Activated CD8-positive, alpha-beta memory T cell treated with anti-CD3 and anti-CD28 coated beads, Interleukin-2, amount 50 U/mL, for 48 hours (primary cell): Measurements from ENCODE around the gene CBR4.
A peak's percentile ranks its signal among the peaks of the same experiment; 100 is the strongest.

ENCODE experiments used
- DNase-seq: peaks from one replicate; pipeline ENCODE4 v3.0.0-alpha.2; 2020

The CBR4 gene

DNA sequence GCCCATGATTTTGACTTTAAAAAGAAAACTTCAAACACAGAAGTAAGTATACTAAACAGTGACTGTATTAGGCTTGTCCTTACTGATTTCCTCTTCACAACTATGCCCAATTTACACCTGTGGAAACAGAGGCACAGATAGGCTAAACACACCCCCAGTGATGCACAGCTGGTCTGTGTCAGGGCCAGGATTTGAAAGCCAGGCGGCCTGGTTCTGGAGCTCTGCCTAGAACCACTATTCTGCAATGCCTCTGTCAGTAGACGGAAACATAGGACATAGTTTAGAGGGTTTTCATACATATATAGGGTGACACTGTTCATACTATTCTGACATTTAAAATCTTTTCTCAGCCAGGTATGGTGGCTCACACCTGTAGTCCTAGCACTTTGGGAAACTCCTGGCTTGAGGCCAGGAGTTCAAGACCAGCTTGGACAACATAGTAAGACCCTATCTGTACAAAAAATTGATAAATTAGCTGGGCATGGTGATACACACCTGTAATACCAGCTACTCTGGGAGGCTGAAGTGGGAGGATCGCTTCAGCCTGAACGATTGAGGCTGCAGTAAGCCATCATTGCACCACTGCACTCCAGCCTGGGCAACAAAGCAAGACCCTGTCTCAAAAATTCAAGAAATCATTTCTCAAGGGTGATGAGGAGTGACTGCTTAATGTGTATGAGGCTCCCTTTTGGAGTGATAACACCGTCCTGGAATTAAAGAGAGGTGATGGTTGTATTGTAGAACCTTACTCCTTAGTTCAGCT is 23.0 kb upstream of the CBR4 start:
- DNase-seq, result no peak

DNA sequence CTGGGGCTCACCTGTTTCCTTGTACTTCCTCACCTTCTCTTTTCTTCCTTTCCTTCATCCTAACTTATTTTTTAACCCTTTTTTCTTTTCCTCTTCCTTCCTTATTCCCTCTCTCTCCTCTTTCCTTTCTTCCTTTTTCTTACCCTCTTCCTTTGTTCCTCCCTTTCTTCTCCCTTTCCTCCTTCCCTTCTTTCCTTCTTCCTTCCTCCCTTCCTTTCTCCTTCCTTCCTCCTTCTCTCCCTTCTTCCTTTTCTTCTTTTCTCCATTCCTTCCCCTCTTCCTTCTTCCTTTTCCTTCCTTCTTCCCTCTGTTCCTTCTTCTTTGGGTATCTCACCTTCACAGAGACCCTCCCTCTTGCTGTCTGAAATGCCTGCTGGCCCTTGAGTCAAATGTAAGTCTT is 22.1 kb upstream of the CBR4 start:
- DNase-seq, result no peak

DNA sequence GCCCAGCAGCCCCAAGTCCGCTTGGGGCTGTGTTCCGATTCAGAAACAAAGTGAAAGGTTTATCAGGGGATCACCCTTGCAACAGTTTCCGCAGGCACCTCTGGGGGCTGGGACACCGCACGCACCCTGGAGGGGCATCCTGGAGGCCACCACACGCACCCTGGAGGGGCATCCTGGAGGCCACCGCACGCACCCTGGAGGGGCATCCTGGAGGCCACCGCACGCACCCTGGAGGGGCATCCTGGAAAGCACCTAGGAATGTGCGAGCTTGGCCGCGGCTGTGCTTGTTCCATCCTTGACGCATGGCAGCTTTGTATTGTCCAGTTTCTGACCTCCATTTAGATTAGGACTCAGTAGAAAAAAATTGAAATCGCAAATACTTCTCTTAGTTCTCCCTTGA is 21.3 kb upstream of the CBR4 start:
- no peak for DNase-seq

DNA sequence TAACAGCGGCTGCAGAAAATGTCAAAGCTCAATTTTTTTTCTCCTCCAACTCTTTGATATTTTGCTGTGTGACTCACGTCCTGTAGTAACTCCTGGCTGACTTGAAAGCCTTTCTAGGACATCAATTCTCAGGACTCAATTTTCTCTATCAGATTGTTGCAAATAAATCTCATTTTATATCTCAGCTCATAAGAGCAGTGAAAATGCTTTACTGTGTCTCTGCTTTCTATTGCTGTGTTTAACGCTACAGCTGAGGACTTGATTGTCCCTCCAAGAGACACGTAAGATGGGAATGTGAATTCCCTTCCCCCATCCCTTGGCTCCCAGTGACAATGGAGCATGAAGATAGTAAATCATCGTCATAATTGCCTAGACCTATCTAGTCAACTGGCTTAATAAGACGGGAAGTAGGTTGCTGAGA is 20.5 kb upstream of the CBR4 start:
- DNase-seq, result no peak

DNA sequence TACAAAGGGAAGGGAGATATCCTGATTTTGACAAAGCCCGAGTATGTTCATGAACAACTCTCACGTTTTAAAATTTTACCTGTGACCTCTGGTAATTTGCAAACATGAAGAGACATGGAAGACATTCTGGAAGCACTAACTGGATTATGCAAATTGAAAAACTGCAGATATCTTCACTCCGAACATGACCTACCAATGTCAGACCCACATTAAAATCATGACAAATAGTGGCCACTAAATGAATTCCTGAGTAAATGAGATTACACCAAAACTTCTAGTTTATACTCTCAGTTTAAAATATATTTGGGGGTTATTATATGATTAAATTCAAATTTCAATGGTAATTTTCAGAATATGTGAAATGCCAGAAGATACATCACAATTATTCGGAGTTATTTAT is 19.9 kb upstream of the CBR4 start:
- DNase-seq, result no peak

DNA sequence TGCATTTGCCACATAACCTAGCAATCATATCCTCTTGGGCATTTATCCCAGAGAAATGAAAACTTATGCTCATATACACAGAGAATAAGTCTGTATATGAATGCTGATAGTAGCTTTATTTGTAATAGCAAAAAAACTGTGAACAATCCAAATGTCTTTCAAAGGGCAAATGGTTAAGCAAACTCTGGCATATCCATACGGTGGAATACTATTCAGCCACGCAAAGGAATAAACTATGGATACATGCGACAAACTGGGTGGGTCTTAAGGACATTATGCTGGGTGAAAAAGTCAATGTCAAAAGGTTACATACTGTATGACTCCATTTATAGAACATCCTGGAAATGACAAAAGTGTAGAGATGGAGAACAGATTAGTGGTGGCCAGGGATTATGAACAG is 17.6 kb upstream of the CBR4 start:
- no peak for DNase-seq

DNA sequence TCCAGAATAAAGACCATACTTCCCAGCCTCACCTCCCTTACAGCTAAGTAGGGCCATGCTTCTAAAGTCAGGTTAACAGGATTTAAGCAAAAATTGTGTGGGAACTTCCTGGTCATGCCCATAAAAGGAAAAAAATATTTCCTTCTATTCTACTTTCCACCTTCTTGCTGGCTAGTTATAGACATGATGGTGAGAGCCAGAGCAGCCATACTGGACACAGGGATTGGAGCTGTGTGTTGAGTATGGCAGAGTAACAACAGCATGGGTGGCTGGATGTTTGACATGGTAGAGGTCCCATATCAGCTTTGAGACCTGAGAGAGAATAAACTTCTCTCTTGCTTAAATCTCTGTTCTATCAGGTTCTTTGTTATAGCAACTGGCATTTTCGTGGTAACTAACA is 15.1 kb upstream of the CBR4 start:
- DNase-seq, result no peak

DNA sequence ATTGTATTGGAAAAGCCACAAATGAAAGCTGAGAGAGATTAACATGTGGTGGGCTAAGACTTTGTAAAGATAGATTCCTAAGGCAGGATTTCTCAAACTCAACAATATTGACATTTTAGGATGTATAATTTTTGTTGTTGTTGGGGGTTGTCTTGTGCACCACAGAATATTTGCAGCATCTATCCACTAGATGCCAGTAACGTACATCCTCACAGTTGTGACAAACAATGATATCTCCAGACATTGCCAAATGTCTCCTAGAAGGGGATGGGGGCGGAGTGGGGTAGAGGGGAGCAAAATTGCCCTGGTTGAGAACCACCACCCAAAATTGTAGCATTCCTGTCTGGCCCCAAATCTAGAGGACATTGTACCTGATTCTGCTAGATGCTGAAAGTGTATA is 14.7 kb upstream of the CBR4 start:
- DNase-seq, result no peak

DNA sequence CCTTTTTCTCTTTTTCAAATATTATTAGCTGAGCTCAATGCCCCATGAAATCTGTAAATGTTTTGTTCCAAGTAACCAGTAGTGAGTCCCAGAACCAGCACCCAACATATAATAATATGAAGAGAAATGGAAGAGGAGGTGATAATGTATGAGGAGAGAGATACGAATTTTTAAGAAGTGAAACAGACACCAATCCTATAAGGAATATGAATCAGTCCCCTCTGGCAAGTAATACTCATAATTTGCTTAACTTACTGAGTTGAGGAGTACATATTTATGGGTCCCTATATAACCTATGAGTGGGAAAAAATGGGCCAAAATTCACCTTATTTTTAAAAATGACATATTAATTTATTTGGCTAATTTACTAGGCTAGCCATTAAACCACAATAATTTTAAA is 8.4 kb upstream of the CBR4 start:
- no peak for DNase-seq

DNA sequence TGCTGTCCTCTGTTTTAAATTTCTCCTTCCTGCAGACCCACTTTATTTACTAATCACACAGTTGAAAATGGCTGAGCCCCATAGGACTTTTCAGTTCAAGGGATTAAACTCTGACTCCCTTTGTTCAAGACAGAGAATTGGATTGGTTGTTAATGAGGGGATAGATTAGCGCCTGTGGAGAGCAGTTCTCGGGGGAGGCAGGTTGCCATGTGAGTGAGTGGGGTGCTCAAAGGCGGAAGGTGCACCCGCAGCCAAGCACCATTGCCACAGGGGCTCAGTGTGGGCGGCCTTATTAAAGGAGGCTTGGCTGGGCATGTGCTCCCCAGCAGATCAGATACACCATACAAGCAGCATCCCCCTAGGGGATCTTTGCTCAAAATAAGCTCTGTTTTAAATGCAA is 7.9 kb upstream of the CBR4 start:
- DNase-seq, result no peak

DNA sequence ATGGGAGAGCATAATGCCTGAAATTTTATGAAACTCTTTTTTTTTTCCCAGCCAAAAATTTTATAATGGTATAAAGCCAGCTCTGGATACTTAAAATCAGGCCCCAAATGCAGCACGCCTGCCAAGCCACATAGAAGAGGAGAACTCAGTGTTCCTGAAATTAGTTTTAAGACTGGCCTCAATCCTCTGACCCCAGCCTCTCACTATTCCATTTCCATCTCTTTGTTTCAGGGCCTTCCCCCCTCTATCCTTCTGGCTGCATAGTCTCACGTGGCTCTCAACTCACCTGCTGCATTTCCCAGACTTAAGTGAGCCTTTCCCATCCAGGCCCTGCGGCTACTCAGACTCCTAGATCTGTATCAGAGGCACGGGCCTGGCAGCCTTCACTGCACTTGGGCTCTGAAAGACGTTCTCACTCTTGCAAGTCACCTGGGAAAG is 5.2 kb upstream of the CBR4 start:
- DNase-seq, result no peak

DNA sequence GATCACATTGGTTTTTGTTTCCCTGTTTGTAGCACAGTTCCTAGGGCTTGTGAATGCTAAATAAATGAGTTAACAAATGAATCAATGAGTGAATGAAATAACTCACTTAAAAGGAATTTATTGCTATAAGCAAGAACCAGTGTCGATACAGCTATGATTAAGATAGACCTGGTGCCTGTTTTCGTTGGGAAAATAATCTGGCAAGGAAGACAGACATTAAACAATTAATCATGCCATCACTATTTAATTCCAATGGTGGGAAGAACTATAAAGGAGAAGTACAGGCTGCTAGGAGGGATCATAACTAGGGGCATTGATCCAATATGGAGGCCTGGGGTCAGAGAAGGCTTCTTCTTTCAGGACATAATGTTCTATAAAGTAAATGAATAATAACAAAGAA is 4.5 kb upstream of the CBR4 start:
- DNase-seq, result no peak

DNA sequence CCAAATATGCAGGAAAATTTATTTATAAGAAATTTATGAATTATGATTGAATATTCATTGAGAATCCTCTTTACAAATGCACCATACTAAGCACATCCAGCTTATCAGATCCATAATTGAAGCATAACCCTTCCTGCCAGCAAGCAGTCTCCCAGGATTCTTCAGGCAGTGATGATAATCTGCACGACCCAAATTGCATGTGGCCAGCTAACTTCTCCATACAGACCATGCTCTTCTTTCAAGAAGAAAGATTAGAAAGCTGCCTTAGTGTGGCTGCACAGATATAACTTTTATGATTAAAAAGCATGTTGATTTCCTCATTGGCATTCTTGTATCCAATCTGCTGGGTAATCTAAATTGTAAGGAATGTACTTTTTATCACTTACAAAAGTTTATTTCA is 3.3 kb upstream of the CBR4 start:
- DNase-seq, result no peak

DNA sequence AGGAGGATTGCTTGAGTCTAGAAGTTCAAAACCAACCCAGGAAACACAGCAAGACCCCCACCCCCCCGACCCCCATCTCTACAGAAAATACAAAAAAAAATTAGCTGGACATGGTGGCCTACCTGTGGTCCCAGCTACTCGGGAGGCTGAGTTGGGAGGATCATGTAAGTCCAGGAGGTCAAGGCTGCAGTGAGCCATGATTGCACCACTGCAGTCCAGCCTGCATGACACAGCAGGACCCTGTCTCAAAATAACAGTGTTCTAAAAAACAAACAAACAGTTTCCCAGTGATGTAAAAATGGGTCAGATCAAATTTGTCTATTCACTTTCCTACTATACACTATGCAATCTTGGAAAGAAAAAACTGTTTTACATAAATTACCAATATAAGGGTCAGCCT is 2.0 kb upstream of the CBR4 start:
- no peak for DNase-seq

DNA sequence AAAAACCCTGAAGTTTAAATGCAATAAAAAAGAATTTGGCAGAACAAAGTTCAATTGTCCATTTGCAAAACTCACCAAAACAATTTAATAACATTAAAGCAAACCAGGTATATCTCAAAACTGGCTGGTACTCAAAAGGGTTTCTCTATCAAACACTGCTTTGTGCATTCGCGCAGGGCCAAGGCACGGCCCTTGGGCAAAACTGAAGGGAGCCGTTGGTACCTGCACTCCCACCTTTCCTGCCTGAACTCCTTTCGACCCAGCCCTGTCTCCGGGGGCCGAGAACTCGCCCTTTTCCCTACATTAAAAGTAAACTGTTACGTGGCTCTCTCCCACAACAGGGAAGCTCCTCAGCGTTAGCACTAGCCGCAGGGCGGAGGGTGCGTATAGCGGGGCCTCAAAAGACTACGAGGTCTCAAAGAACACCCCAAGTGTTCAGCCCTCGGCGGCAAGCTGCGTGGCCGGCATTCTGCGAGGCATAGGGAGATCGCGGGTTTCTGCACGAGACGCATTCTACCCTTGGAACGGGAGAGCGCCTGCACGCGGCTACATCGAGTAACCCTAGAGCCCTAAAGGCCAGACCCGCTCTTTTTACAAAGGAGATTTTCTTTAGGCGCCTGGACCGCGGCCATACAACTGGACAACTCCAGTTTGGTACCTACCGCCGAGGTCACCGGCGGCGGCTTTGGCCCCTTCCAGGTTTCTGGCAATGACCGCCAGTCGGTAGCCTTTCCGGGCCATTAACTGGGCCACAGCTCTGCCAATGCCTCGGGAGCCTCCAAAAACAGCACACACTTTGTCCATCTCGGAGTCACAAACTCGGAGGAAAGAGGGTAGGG is 550 bp downstream of the CBR4 start:
- DNase-seq, result peak; percentile 81

DNA sequence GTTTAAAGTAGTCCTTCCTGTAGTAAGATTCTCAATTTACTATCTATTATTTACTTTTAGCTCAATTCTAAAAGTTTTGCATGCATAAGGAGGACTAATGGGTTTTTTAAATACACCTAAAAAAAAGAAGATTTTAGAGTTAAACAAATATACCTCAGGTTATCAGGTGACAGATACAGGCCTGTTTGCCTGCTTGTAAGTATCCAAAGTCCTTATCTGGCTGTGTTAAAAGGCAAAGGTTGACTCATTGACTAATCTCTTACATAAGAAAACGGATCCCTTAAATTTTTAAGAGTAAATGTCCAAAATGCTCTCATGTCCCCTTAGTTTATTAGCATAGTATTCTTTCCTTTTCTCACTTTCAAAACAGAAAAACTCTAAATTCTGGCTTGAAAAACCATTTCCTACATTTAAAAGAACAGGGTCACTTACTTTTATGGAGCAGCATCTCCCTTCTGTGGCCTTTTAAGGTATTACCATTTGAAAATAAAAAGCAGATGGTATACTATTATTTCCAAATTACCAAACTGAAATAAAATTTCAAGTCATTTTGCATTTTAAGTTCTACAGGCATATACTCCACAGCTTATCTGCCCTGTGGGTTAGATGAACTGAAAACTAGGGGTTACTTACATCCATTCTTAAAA is 4.5 kb downstream of the CBR4 start:
- DNase-seq, result no peak

DNA sequence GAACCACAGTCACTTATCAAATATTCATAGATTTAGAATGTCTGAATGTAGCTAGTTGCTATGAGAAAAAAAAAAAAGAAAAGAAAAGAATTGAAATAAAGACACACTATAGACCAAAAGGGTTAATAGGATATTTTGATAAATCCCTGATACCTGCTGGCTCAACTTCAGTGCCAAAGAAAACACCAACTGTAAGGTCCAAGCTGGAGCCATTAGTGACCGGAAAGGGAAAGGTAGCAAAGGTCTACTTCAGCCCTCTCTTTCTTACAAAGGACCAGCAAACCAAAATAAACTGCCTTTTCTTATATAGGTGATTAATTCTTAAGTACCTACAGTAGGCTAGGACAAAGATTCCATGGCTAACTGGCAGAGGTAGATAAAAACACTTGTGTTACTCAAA is 9.7 kb downstream of the CBR4 start:
- DNase-seq, result no peak

DNA sequence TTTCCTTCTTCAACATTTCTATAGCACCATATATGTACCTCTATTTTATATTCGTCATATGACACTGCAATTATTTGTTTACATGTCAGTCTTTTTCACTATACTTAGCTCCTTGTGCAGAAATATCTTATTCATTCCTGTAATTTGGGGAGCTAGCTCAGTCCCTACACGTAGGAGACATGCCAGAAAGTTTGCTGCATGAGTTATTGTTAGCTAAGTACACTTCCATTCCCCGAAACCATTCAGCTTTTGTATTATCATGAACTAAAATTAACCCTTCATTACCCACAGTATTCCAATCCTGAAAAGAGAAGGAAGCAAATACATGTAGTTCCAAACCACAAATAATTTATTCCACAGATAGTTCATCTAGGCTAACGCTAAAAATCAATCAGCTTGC is 10.2 kb downstream of the CBR4 start:
- DNase-seq, result no peak

DNA sequence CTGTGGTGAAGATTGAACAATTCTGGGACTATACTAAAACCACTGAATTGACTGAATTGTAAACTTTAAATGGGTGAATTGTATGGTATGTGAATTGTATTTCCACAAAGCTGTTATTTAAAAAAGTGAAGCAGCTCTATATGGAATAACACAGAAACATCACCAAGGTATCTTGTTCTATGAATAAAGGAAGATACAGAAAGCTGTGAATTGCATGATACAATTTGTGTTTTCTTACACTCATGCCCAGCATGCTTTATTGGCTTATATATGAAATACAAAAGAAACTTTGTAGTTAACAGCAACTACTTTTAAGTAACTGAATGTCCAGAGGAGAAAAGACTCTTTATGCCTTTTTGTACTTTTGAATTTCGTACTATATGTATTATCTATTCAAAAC is 11.5 kb downstream of the CBR4 start:
- DNase-seq, result no peak

DNA sequence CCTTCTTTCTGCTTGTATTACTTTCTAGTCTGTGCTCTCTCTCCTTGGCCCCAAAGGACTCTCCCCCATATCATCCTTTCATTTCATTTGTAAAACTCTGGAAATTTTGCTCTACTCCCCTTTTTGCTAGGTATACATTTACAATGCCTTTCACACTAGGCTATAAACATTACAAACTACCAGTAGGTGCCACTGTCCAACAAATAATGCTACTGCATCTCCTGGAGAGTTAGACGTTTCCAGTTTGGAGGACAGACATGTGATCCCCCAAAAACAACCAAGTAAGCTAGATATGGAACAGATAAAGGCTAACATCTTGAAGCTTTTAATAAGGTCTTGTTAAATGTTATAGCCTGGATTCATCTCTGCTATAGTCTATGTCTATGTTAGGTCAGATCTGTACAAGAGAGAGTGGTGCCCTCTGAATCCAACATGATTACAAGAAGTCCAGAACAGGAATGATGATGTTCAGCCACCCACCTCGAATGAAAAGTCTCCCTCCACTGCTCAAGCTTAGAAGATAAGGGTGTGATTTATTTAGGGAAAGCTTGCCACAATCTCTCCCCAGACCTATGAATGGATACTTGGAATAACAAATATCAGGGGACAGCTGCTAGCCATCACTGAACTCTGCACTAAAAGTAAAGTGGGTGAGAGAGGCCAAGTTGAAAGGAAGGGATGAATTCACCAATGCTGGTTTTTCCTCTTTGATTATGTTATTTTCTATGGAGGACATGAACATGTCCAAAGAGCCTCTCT is 14.3 kb downstream of the CBR4 start:
- DNase-seq, result no peak

DNA sequence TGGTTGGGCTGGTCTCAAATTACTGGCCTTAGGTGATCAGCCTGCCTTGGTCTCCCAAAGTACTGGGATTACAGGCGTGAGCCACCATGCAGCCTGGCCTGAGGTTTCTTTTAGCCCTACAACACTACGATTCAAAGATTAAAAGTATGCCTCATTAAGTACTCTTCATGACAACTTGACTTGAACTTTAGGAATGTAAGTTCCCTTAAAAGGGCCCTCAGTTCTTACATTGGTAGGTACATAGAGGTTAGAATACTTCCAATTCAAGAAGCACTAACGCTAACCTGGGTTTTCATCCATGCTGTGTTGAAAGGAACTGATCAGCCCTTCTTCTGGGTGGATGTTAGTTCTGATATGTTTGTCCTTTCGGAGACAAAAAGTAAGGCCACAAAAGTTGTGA is 15.1 kb downstream of the CBR4 start:
- DNase-seq, result no peak

DNA sequence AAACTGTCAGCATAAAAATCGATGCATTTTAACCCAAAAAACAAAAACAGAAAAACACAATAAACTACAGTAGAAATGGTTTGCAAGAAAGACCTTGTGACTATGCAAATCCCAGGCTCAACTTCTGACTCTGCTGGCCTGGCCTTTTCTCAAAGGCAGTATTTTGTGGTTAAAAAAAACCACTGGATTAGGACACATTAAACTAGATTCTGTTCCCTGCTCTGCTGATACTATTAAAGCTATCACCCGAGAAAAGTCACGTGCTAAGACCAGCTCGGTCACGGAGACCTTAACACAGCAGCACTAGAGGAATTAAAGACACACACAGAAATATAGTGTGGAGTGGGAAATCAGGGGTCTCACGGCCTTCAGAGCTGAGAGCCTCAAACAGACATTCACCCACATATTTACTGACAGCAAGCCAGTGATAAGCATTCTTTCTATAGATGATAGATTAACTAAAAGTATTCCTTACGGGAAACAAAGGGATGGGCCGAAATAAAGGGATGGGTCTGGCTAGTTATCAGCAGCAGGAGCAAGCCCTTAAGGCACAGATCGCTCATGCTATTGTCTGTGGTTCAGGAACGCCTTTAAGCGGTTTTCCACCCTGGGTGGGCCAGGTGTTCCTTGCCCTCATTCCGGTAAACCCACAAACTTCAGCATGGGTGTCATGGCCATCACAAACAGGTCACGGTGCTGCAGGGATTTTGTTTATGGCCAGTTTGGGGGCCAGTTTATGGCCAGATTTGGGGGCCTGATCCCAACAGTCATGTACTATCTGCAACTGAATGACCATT is 16.1 kb downstream of the CBR4 start:
- DNase-seq, result no peak
